Stimulated activated naive CD8-positive, alpha-beta T cell treated with anti-CD3 and anti-CD28 coated beads, Interleukin-15, amount 100 ng/mL, for 72 hours (primary cell): Measurements from ENCODE around the gene SKAP2.

Source experiments
- ATAC-seq: fragments of 150-1000 bp; cut with Tn5 transposase; 2 replicates; pipeline ENCODE4 v1.10.0; 2021; ENCODE audit warnings: mild to moderate bottlenecking, moderate library complexity
- DNase-seq, 2 donors: peaks; one replicate each; pipeline ENCODE4 v3.0.0; 2021 to 2022
- H3K27ac Mint-ChIP-seq, 2 donors: one replicate each; pipeline ENCODE4 v1.8.0; 2022; ENCODE audit warnings: mild to moderate bottlenecking in 2 of 2, mixed read lengths in 2 of 2, moderate library complexity in 2 of 2
- H3K27me3 Mint-ChIP-seq: one replicate; pipeline ENCODE4 v1.8.0; 2022; ENCODE audit warnings: mixed read lengths
- H3K4me1 Mint-ChIP-seq: one replicate; pipeline ENCODE4 v1.8.0; 2022; ENCODE audit warnings: mild to moderate bottlenecking, mixed read lengths
- H3K4me3 Mint-ChIP-seq, 2 donors: one replicate each; pipeline ENCODE4 v1.8.0; 2022; ENCODE audit warnings: mild to moderate bottlenecking in 2 of 2, mixed read lengths in 2 of 2, moderate library complexity in 1 of 2
- H3K9me3 Mint-ChIP-seq, 2 donors: one replicate each; pipeline ENCODE4 v1.8.0; 2022; ENCODE audit warnings: mixed read lengths in 2 of 2

The SKAP2 gene

DNA sequence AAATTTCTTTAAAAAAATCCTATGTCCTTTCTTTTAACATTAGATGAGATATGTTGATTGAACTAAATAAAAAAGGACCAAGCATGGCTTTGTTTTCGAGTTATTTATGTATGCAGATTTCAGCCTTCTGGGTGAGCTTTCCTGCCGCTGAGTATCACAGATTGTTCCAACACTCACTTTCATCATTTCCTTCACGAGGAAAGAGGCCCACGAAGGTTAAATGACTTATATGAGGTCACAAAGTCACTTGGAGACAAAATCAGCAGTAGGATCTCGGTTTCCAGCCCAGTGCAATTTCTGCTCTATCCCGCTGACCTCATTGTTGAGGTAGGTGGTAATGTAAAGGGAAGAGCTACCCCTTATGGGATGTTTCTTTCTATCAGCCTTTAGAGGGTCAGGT, 226.8 kb downstream of the SKAP2 start:
- Mint-ChIP-seq H3K9me3 (no peaks in the 10 kb centered on the region), H3K4me3 (no peak overlapping the region), H3K27me3 (no peaks in the 10 kb centered on the region), H3K4me1 (no peaks in the 10 kb centered on the region), H3K27ac (no peak overlapping the region)
- ATAC-seq: no peak
- no peak for DNase-seq

DNA sequence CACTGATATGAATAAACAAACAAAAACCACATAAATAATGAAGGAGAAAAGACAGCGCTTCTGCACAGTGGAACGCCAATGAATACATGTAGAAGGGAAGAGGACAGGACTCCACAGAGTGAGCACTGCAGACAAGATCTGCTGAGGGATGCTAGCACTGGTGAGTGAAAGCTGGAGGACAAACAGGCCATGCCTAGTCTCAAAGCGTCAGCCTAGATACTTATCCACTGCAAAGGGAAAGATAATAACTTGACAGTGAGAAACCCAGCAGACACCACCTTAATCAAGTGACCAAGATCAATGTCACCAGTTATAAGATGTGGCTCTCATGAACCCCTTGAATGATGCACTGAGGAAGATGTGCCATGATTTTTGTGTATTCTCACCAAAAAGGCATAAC, 227.6 kb downstream of the SKAP2 start:
- Mint-ChIP-seq H3K9me3 (no peaks in the 10 kb centered on the region), H3K4me1 (no peaks in the 10 kb centered on the region), H3K27me3 (no peaks in the 10 kb centered on the region), H3K4me3 (no peak overlapping the region), H3K27ac (no peak overlapping the region)
- ATAC-seq: no peak
- DNase-seq: no peak

DNA sequence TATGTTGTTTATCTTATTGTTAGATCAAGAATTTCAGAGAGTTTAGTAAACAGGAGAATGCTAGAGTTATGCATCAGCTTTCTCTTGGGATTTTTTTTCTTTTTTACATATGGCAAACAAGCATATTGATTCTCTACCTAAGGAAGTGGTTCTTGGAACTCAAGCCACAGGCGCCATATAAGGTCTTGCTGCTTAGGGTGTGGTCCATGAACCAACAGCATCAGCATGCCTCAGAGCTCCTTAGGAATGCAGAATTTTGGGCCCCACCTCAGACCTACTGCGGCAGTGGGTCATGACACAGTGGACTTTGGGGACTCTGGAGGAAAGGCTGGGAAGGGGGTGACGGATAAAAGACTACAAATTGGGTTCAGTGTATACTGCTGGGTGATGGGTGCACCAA, 230.8 kb downstream of the SKAP2 start:
- ATAC-seq (no peak), DNase-seq (no peak)
- H3K4me3 Mint-ChIP-seq: no peak overlapping the region
- no peaks in the 10 kb centered on the region for H3K4me1 Mint-ChIP-seq
- no peak overlapping the region for H3K27ac Mint-ChIP-seq
- H3K9me3 Mint-ChIP-seq: no peaks in the 10 kb centered on the region
- no peaks in the 10 kb centered on the region for H3K27me3 Mint-ChIP-seq

DNA sequence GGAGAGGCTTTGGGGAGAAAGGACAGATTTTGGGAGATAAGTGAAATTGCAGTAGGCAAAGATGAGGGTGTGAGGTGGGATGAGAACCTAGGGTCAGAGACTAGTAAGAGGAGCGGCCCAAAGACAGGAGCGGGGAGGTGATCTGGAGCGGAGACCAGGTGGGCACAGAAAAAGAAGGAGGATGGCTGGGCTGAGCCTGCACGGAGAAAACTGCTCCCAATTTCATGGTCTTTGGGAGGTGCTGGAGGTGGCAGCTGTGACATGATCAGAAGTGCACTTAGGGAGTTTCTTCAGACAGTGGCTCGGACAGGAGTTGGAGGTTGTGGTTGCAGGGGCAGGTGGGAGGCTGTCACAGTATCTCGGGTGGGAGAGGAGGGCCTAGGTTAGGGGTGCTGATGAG, 232.8 kb downstream of the SKAP2 start:
- Mint-ChIP-seq H3K27ac (no peak overlapping the region), H3K4me3 (no peak overlapping the region), H3K27me3 (no peaks in the 10 kb centered on the region), H3K9me3 (no peaks in the 10 kb centered on the region), H3K4me1 (no peaks in the 10 kb centered on the region)
- no peak for ATAC-seq
- no peak for DNase-seq

DNA sequence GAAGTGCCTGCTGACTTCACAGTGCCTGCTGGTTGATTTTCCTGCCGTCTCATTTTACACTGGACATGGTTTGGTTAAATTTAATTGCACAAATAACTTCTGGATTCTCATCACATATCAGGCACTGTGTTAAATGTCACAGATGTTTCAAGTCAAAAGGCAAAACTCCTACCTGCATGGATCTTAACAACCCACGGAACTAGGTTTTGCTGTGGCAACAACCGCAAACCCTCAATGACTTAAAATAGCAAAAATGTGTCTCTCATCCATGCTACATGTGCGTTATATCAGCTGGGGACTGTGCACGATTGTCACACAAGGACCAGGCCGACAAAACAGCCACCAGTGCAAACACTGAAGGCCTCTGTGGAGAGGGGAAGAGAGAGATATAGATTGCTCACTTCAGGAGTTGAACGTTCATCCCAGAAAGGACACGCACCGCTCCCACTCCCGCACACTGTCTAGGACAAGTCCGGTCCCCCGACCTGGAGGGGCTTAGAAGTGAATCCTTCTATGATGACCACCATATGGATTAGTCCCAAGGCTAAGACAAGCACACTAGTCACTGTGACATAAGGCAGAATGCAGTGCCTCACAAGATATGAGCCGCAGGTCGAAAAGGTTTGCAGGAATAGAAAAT, 233.3 kb downstream of the SKAP2 start:
- no peak overlapping the region for H3K4me3 Mint-ChIP-seq
- no peaks in the 10 kb centered on the region for H3K4me1 Mint-ChIP-seq
- no peak for ATAC-seq
- DNase-seq: no peak
- H3K27ac Mint-ChIP-seq: no peak overlapping the region
- no peaks in the 10 kb centered on the region for H3K9me3 Mint-ChIP-seq
- no peaks in the 10 kb centered on the region for H3K27me3 Mint-ChIP-seq

DNA sequence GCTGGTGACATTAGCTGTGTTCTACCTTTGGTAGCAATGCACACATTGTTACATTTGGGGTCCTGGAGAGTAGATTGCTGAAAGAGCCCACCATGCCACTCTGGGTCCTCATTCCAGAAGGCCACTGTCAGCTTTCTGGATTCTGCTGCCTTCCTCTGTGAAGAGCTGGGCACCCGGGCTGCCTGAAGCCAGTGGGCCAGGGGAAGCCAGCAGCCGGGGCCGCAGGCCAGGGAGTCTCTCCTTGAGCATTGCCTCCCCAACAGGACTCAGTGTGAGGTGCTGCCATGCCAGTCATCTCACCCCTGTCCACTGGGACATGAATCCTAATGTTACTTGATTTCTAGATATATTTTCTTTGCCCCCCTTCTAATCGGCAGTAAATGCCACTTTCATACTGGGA, 234.0 kb downstream of the SKAP2 start:
- Mint-ChIP-seq H3K27me3 (no peaks in the 10 kb centered on the region), H3K27ac (no peak overlapping the region)
- no peak for ATAC-seq

DNA sequence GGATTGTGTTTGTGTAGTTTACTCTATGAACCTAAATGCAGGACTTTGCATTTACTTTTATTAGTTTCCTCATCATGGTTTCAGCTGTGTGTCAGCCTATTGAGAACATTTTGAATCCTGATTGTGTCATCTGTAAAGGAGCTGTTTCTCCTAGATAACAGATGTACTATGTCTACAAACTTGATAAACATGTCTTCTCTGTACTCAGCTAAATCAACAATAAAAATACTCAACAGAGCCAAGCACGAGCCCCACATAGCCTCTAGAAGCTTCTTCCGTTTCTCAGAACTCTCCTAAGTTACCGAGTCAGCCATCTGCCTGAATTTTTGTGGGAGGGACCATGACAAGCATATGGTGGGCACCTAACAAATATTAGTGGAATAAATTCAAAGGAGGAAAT, 234.7 kb downstream of the SKAP2 start:
- H3K4me3 Mint-ChIP-seq: no peak overlapping the region
- H3K27ac Mint-ChIP-seq: no peak overlapping the region
- ATAC-seq: no peak

More for the DNA sequence above, 234.0 kb downstream of the SKAP2 start:
- DNase-seq: no peak
- Mint-ChIP-seq H3K4me3 (no peak overlapping the region), H3K9me3 (no peaks in the 10 kb centered on the region), H3K4me1 (no peaks in the 10 kb centered on the region)

DNA sequence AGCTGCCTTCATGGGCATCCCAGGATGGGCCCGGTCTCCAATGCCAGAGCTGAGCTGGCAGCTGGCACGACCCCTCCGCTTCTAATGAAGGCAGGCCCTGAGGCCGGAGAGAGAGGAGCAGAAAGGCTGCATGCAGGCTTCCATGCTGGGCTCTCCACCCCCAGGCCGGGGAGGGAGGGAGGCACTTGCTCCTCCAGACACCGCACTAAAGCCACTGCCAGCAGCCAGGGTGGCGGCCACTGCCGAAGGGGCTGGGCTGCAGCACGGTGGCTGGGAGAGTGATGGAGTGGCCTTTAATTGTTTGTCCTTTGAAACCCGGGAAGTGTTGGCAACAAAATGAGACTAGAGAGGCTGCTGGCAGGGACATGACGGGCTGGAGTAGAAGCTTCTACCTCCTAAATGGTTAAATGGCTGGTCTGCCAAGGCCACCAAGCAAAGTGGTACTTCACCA, 236.5 kb downstream of the SKAP2 start:
- no peak overlapping the region for H3K27ac Mint-ChIP-seq
- H3K27me3 Mint-ChIP-seq: no peaks in the 10 kb centered on the region

More for the DNA sequence above, 234.7 kb downstream of the SKAP2 start:
- Mint-ChIP-seq H3K4me1 (no peaks in the 10 kb centered on the region), H3K27me3 (no peaks in the 10 kb centered on the region), H3K9me3 (no peaks in the 10 kb centered on the region)
- DNase-seq: no peak

DNA sequence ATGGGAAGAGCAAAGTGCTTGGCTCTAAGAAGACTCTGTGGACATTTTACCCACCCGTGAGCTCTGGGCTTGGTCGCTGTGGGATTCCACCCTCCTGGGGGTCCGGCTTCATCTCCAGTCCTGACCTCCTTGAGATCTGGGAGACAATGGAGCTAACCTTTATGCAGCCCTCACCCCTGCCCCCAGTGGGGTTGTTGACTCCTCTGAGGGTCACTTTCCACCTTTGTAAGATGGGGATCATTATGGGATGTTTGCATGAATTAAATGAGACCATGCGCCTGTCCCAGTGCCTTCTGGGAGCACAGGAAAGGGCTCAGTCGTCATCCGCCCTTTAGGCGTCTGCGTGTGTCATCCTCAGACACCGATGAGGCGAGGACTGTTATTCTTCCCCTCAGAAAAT, 237.2 kb downstream of the SKAP2 start:
- H3K9me3 Mint-ChIP-seq: no peaks in the 10 kb centered on the region
- no peaks in the 10 kb centered on the region for H3K27me3 Mint-ChIP-seq
- H3K27ac Mint-ChIP-seq: no peak overlapping the region
- no peaks in the 10 kb centered on the region for H3K4me1 Mint-ChIP-seq
- no peak for ATAC-seq
- no peak overlapping the region for H3K4me3 Mint-ChIP-seq
- DNase-seq: no peak

More for the DNA sequence above, 236.5 kb downstream of the SKAP2 start:
- H3K4me1 Mint-ChIP-seq: no peaks in the 10 kb centered on the region
- DNase-seq (no peak), ATAC-seq (no peak)
- H3K9me3 Mint-ChIP-seq: no peaks in the 10 kb centered on the region
- H3K4me3 Mint-ChIP-seq: no peak overlapping the region

DNA sequence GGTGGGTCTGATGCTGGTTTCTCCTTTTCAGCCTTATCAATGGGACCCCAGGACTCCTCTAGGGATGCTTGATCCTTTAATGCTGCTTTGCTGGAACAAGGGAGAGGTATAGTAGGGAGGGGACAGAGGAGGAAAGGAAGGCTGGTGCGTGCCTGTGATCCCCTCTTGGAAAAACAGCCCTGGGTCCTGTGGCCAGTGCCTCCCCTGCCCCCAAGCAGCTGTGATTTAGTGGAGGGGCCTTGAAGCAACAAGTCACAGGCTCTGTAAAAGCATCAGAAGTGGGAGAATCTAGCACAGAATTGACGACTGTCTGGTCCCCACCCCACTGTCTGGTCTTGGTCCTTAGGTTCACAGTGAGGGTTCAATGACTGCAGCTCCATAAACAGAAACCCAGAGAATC, 237.7 kb downstream of the SKAP2 start:
- H3K9me3 Mint-ChIP-seq: no peaks in the 10 kb centered on the region
- DNase-seq (no peak), ATAC-seq (no peak)
- H3K27ac Mint-ChIP-seq: no peak overlapping the region
- no peak overlapping the region for H3K4me3 Mint-ChIP-seq
- H3K4me1 Mint-ChIP-seq: no peaks in the 10 kb centered on the region
- no peaks in the 10 kb centered on the region for H3K27me3 Mint-ChIP-seq

DNA sequence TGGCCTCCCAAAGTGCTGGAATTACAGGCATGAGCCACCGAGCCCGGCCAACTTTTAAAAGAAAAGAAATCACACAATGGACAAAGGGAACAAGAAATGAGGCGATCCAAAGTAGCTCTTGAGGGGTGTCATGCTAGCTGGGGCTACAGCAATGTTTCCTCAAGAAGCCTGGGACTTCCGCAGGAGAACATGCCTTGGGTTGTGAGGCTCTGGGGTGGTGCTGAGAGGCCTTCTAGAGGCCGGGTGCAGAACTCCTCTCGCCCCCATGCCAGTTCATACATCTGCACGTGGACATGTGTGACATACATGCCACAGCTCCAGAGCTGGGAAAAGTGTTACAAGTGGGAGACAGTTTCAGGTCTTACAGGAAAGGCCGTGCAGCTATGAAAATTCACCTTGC, 238.2 kb downstream of the SKAP2 start:
- Mint-ChIP-seq H3K9me3 (no peaks in the 10 kb centered on the region), H3K27ac (no peak overlapping the region), H3K27me3 (no peaks in the 10 kb centered on the region), H3K4me3 (no peak overlapping the region), H3K4me1 (no peaks in the 10 kb centered on the region)
- ATAC-seq (no peak), DNase-seq (no peak)

DNA sequence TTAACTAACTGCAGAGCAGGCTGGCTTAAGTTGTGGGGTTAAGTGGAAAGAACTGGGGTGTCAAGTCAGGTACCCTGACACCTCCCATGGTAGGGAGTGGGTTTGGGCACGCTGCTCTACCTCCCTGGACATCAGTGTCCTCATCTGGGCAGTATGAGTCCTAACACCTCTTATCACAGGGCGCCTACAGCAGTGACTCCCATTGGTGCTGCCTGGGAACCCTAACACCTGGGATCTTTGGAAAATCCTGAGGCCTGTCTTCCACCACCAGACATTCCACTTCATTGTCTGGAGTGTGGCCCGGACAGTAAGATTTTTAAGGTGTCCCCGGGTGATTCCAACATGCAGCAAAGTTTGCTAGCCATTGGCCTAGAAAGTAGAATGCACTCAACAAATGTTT, 239.1 kb downstream of the SKAP2 start:
- H3K9me3 Mint-ChIP-seq: no peaks in the 10 kb centered on the region
- no peaks in the 10 kb centered on the region for H3K4me1 Mint-ChIP-seq
- H3K27me3 Mint-ChIP-seq: peaks cover 6% of the 10 kb centered on the region
- no peak overlapping the region for H3K27ac Mint-ChIP-seq
- no peak overlapping the region for H3K4me3 Mint-ChIP-seq
- DNase-seq (no peak), ATAC-seq (no peak)

DNA sequence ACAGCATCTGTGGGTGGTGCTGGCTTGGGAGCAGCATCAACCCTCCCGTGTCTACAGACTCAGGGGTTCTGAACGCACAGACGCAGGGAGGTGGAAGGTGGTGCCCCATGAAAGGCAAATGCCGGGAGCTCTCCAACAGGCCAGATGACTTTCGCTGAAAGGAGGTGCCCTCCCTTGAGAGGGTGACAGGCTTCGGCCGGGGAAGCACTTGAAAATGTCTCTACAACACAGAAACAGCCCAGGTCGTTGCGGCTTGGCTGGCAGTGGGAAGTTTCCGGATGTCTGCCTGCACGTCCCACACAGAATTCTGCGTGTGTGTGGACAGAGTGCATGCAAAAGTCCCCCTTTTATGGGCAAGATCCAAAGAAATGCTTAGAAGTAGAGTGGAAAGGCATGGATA, 239.6 kb downstream of the SKAP2 start:
- Mint-ChIP-seq H3K4me3 (no peak overlapping the region), H3K27ac (no peak overlapping the region), H3K9me3 (no peaks in the 10 kb centered on the region), H3K27me3 (peaks cover 6% of the 10 kb centered on the region), H3K4me1 (no peaks in the 10 kb centered on the region)
- DNase-seq: no peak
- ATAC-seq: no peak

DNA sequence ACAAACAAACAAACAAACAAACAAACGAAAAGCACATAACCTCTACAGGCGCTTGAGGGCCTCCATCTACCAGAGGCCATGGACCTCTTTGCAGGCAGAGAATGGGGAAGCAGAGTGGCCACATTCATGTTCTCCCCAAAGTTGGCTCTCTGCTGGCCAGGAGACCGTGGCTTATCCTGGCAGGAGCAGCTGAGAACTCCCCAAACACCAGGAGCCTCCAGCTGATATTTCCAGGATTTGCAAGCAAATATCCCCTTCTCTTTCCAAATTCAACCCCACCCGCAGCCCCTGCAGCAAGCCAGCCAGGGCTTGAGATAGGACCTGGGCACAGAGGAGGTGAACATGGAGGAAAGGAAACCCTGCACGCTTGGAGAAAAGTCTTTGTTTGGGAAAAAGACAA, 240.0 kb downstream of the SKAP2 start:
- Mint-ChIP-seq H3K27me3 (peaks cover 6% of the 10 kb centered on the region), H3K27ac (no peak overlapping the region), H3K4me1 (no peaks in the 10 kb centered on the region), H3K4me3 (no peak overlapping the region), H3K9me3 (no peaks in the 10 kb centered on the region)
- DNase-seq: no peak
- ATAC-seq: no peak

DNA sequence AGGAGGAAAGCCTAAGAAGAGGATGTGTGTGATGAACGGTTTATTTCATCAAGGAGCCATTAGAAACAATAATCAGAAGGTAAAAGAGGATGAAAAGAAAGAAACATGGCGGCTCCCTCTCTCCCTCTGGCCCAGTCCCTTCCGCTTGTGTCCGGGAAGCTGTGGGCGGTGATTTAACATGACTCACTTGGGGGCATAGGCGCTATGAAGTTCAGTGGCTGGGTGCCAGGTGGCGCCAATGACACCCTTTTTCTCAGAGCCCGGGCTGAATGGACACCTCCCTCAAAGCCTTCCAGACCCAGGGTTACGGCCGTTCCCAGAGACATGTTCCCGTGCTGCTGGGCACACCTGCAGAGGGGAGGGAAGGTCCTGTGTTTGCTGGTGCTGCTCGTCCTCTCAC, 244.0 kb downstream of the SKAP2 start:
- DNase-seq (no peak), ATAC-seq (no peak)
- Mint-ChIP-seq H3K27ac (no peak overlapping the region), H3K9me3 (no peaks in the 10 kb centered on the region), H3K4me3 (no peak overlapping the region), H3K27me3 (peaks cover 6% of the 10 kb centered on the region), H3K4me1 (no peaks in the 10 kb centered on the region)

DNA sequence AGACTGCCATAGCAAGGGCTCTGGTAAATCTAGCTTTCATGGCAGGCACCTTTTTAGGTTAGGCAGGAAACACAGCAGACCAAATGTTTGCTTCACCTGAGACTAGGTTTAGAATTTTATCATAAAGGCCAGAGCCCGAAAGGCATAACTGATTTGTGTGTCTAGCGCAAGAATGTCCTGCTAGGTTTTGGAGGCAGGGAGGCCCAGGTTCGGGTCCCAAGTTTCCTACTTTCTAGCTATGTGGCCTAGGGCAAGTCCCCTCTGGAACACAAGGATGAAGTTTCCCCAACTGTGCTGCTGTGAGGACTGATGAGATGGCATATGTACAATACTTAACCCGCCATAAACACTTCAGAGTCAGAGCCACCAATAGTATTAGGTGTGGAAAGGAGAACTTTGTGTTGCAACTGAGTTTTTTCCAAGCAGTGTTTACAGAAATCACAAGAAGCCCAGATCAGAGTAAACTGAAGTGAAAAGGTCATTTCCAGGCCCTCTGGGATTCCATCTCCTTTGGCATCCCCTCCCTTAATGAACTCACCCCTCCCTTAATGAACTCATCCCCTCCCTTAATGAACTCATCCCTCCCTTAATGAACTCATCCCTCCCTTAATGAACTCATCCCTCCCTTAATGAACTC, 244.9 kb downstream of the SKAP2 start:
- H3K27ac Mint-ChIP-seq: no peak overlapping the region
- H3K4me1 Mint-ChIP-seq: no peaks in the 10 kb centered on the region
- H3K27me3 Mint-ChIP-seq: peaks cover 6% of the 10 kb centered on the region
- ATAC-seq (no peak), DNase-seq (no peak)
- H3K4me3 Mint-ChIP-seq: no peak overlapping the region
- no peaks in the 10 kb centered on the region for H3K9me3 Mint-ChIP-seq

DNA sequence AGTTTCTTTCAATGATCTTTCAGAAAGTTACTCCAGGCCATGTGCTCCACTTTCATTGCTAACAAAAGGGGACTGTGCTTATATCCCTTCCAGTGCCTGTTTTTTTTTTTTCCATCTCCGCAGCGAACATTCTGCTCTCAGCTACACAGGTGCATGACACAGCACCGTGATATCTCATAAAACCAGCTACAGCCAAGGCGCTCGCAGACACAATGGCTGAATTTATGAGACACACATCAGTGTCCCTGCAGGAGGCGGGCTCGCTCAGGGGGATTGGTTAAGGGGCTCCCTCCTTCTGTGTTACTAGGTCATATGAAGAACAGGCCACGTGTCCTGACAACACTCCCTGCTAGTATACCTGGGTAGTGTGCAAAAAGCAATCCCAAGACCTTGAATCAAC, 245.5 kb downstream of the SKAP2 start:
- Mint-ChIP-seq H3K27ac (no peak overlapping the region), H3K4me3 (no peak overlapping the region), H3K27me3 (peaks cover 6% of the 10 kb centered on the region), H3K9me3 (no peaks in the 10 kb centered on the region), H3K4me1 (no peaks in the 10 kb centered on the region)
- ATAC-seq (no peak), DNase-seq (no peak)
